H1 (cell line): ENCODE measurements around the gene TAX1BP1. TPM values are rescaled to one million over a fixed set of nuclear protein-coding genes. Genes with fewer than 3 reads are reported as not detected.

Experiments
- CTCF ChIA-PET: fragments of 300-600 bp; sonication (Branson Sonifier 250); formaldehyde crosslinking; loops from one replicate; lab custom pipeline; 2021; ENCODE audit not compliant: partially characterized antibody; lab: Charles Lee
- POLR2A ChIA-PET: fragments of 300-600 bp; sonication (Branson Sonifier 250); formaldehyde crosslinking; loops from one replicate; lab custom pipeline; 2021; ENCODE audit warnings: inconsistent platforms; ENCODE audit not compliant: partially characterized antibody; lab: Charles Lee
- DNase-seq, 2 experiments: peaks; one replicate each; pipeline versions ENCODE4 v3.0.0 to v3.0.0-alpha.2; 2010 to 2022; ENCODE audit warnings: low spot score in 2 of 2, low read depth in 1 of 2, mixed read lengths in 1 of 2
- FAIRE-seq: peaks from 2 replicates; lab custom pipeline; 2011; peaks lifted over from hg19 to GRCh38; lab: Jason Lieb, UNC
- H2AFZ ChIP-seq: 2 replicates; pipeline ENCODE4 v1.8.1; 2012; ENCODE audit warnings: low read length, inconsistent platforms
- H2AK5ac ChIP-seq: 2 replicates; pipeline ENCODE4 v1.6.1; 2013; ENCODE audit warnings: low read depth, low read length
- H2BK120ac ChIP-seq: replicated peaks from 2 replicates; pipeline ENCODE3; 2013; ENCODE audit warnings: low read depth, low read length, inconsistent platforms
- H2BK12ac ChIP-seq: 2 replicates; pipeline ENCODE4 v1.6.1; 2013; ENCODE audit warnings: low read depth, low read length
- H2BK15ac ChIP-seq: 2 replicates; pipeline ENCODE4 v1.6.1; 2013; ENCODE audit warnings: low read length
- H2BK20ac ChIP-seq: 2 replicates; pipeline ENCODE4 v1.6.1; 2013; ENCODE audit warnings: low read length
- H2BK5ac ChIP-seq: 2 replicates; pipeline ENCODE4 v1.6.1; 2013; ENCODE audit warnings: low read depth, low read length
- H3K14ac ChIP-seq: 2 replicates; pipeline ENCODE4 v1.6.1; 2013; ENCODE audit warnings: inconsistent platforms; ENCODE audit not compliant: insufficient read length
- H3K18ac ChIP-seq: 2 replicates; pipeline ENCODE4 v1.6.1; 2013; ENCODE audit warnings: low read length; ENCODE audit errors: extremely low read depth
- H3K23ac ChIP-seq: 2 replicates; pipeline ENCODE4 v1.6.1; 2013; ENCODE audit warnings: inconsistent platforms; ENCODE audit not compliant: insufficient read length
- H3K23me2 ChIP-seq: 2 replicates; pipeline ENCODE4 v1.6.1; 2013; ENCODE audit warnings: low read depth, low read length
- H3K27ac ChIP-seq: 2 replicates; pipeline ENCODE4 v1.6.1; 2011; ENCODE audit warnings: low read depth, low read length, inconsistent platforms
- H3K27me3 ChIP-seq, 4 experiments: replicated peaks in 1 of 4; 1 replicate in 1 of 4; 2 replicates in 3 of 4; pipeline versions ENCODE4 v1.6.1 to v1.8.1; 2011 to 2013; ENCODE audit warnings: low read length in 3 of 4, mild to moderate bottlenecking in 3 of 4, inconsistent platforms in 2 of 4, mixed read lengths in 2 of 4, moderate library complexity in 1 of 4; ENCODE audit not compliant: control insufficient read depth in 3 of 4, insufficient read depth in 3 of 4; ENCODE audit errors: extremely low read depth in 1 of 4
- H3K36me3 ChIP-seq, 4 experiments: 2 replicates each; pipeline versions ENCODE4 v1.6.1 to v1.8.1; 2011 to 2013; ENCODE audit warnings: mild to moderate bottlenecking in 4 of 4, low read length in 3 of 4, moderate library complexity in 2 of 4, control low read depth in 1 of 4, inconsistent platforms in 1 of 4; ENCODE audit not compliant: insufficient read depth in 4 of 4, control insufficient read depth in 2 of 4
- H3K4ac ChIP-seq: replicated peaks from 2 replicates; pipeline ENCODE3; 2013; ENCODE audit warnings: low read length, low read depth, mixed read lengths, inconsistent platforms; ENCODE audit not compliant: insufficient read length
- H3K4me1 ChIP-seq, 4 experiments: replicated peaks in 1 of 4; 1 replicate in 1 of 4; 2 replicates in 3 of 4; pipeline versions ENCODE4 v1.6.1 to v1.8.1; 2011 to 2013; ENCODE audit warnings: low read length in 3 of 4, inconsistent platforms in 2 of 4, mixed read lengths in 1 of 4; ENCODE audit not compliant: insufficient read depth in 4 of 4, control insufficient read depth in 3 of 4
- H3K4me2 ChIP-seq, 2 experiments: 2 replicates each; pipeline versions ENCODE4 v1.6.1 to v1.8.1; 2011 to 2013; ENCODE audit warnings: low read depth in 2 of 2, low read length in 2 of 2, control low read depth in 1 of 2, inconsistent platforms in 1 of 2, mild to moderate bottlenecking in 1 of 2; ENCODE audit not compliant: insufficient read depth in 1 of 2
- H3K4me3 ChIP-seq, 4 experiments: fragments of 200-600, 300-600 bp in 1 of 4; sonication (generic), shearing (Covaris generic), sonication (Bioruptor Twin) in 1 of 4; 2 replicates each; pipeline versions ENCODE4 v1.5.1 to v1.8.1; 2011 to 2016; ENCODE audit warnings: low read length in 4 of 4, low read depth in 3 of 4, control low read depth in 2 of 4, inconsistent platforms in 2 of 4, mild to moderate bottlenecking in 2 of 4, mixed read lengths in 1 of 4, moderate library complexity in 1 of 4; ENCODE audit not compliant: insufficient read depth in 2 of 4; ENCODE audit errors: extremely low read depth in 1 of 4
- H3K56ac ChIP-seq: replicated peaks from 2 replicates; pipeline ENCODE3; 2013; ENCODE audit warnings: low read depth, mild to moderate bottlenecking, mixed read lengths, low read length, inconsistent platforms; ENCODE audit not compliant: insufficient read length
- H3K79me1 ChIP-seq: 2 replicates; pipeline ENCODE4 v1.6.1; 2013; ENCODE audit warnings: low read depth, low read length, control low read depth
- H3K79me2 ChIP-seq, 2 experiments: 2 replicates each; pipeline versions ENCODE4 v1.6.1 to v1.8.1; 2012 to 2013; ENCODE audit warnings: low read length in 2 of 2, mild to moderate bottlenecking in 2 of 2, inconsistent platforms in 1 of 2; ENCODE audit not compliant: insufficient read depth in 2 of 2, control insufficient read depth in 1 of 2
- H3K9ac ChIP-seq, 4 experiments: replicated peaks in 1 of 4; 1 replicate in 1 of 4; 2 replicates in 3 of 4; pipeline versions ENCODE4 v1.6.1 to v1.8.1; 2011 to 2013; ENCODE audit warnings: low read depth in 3 of 4, low read length in 3 of 4, control low read depth in 2 of 4, mild to moderate bottlenecking in 2 of 4, moderate library complexity in 2 of 4, inconsistent platforms in 1 of 4; ENCODE audit errors: extremely low read depth in 1 of 4
- H3K9me3 ChIP-seq, 2 experiments: 2 replicates each; pipeline versions ENCODE4 v1.6.1 to v1.8.1; 2012 to 2013; ENCODE audit warnings: mild to moderate bottlenecking in 2 of 2, moderate library complexity in 2 of 2, control low read depth in 1 of 2, inconsistent platforms in 1 of 2, low read depth in 1 of 2, low read length in 1 of 2, mixed read lengths in 1 of 2; ENCODE audit not compliant: insufficient read depth in 2 of 2
- H4K20me1 ChIP-seq, 2 experiments: replicated peaks in 1 of 2; 2 replicates each; pipeline versions ENCODE3 to v1.8.1; 2011 to 2013; ENCODE audit warnings: inconsistent platforms in 2 of 2, low read length in 2 of 2, mild to moderate bottlenecking in 1 of 2; ENCODE audit not compliant: insufficient read depth in 2 of 2, control insufficient read depth in 1 of 2
- H4K5ac ChIP-seq: 2 replicates; pipeline ENCODE4 v1.6.1; 2013; ENCODE audit warnings: low read length, low read depth, mixed read lengths, inconsistent platforms; ENCODE audit not compliant: insufficient read length
- H4K8ac ChIP-seq: 2 replicates; pipeline ENCODE4 v1.8.0; 2013; ENCODE audit warnings: mild to moderate bottlenecking, moderate library complexity, low read length, inconsistent platforms; ENCODE audit not compliant: insufficient read depth; ENCODE audit errors: extremely low read depth
- H4K91ac ChIP-seq: replicated peaks from 2 replicates; pipeline ENCODE3; 2013; ENCODE audit warnings: low read length, mixed read lengths, inconsistent platforms; ENCODE audit not compliant: insufficient read length
- CHD1 ChIP-seq: IDR thresholded peaks from 2 replicates; pipeline ENCODE4 v1.6.1; 2012; ENCODE audit warnings: low read depth, low read length, improper control_type of control experiment
- CHD2 ChIP-seq: IDR thresholded peaks from 2 replicates; pipeline ENCODE4 v1.6.1; 2012; ENCODE audit warnings: low read length, improper control_type of control experiment
- E2F6 ChIP-seq: IDR thresholded peaks from 2 replicates; pipeline ENCODE4 v1.6.1; 2012; ENCODE audit warnings: inconsistent platforms
- EP300 ChIP-seq, 2 experiments: IDR thresholded peaks; 1 replicate in 1 of 2; 2 replicates in 1 of 2; pipeline ENCODE4 v1.6.1; 2011 to 2012; ENCODE audit warnings: low read depth in 2 of 2, low read length in 2 of 2, mild to moderate bottlenecking in 2 of 2, borderline replicate concordance in 1 of 2, inconsistent platforms in 1 of 2, moderate library complexity in 1 of 2
- JUND ChIP-seq: IDR thresholded peaks from 2 replicates; pipeline ENCODE4 v1.6.1; 2011; ENCODE audit warnings: mild to moderate bottlenecking, improper control_type of control experiment, low read length
- RAD21 ChIP-seq, 2 experiments: IDR thresholded peaks in 1 of 2; conservative IDR thresholded peaks in 1 of 2; 2 replicates each; pipeline ENCODE4 v1.6.1; 2011; ENCODE audit warnings: low read depth in 2 of 2, low read length in 2 of 2, improper control_type of control experiment in 1 of 2, inconsistent platforms in 1 of 2, mild to moderate bottlenecking in 1 of 2, moderate library complexity in 1 of 2
- RBBP5 ChIP-seq: IDR thresholded peaks from 2 replicates; pipeline ENCODE4 v1.7.1; 2012; ENCODE audit warnings: low read depth, mild to moderate bottlenecking, inconsistent platforms, low read length, moderate library complexity, borderline replicate concordance
- SAP30 ChIP-seq: fragments of 300-600 bp; sonication (generic); IDR thresholded peaks from 2 replicates; pipeline ENCODE4 v1.7.1; 2012; ENCODE audit warnings: low read length, moderate library complexity, mild to moderate bottlenecking, inconsistent platforms; ENCODE audit not compliant: insufficient read depth, insufficient replicate concordance
- TCF12 ChIP-seq: IDR thresholded peaks from 2 replicates; pipeline ENCODE4 v1.6.1; 2011; ENCODE audit warnings: low read depth, mild to moderate bottlenecking, low read length
- TEAD4 ChIP-seq: IDR thresholded peaks from 2 replicates; pipeline ENCODE4 v1.6.1; 2012; ENCODE audit warnings: low read depth, low read length, inconsistent platforms, mixed read lengths
- ZNF274 ChIP-seq: IDR thresholded peaks from 2 replicates; pipeline ENCODE4 v1.7.0; 2012; ENCODE audit warnings: low read length, borderline replicate concordance; ENCODE audit errors: extremely low read depth
- WGBS, 2 experiments: shearing (Covaris generic) in 1 of 2; methylation state at CpG; one replicate each; pipeline versions ENCODE4 v1.1.6 to v1.1.7; 2013 to 2015; ENCODE audit warnings: low lambda C conversion rate in 2 of 2, mixed read lengths in 2 of 2, inconsistent platforms in 1 of 2, low coverage in 1 of 2, missing lambda C conversion rate in 1 of 2; ENCODE audit not compliant: insufficient replicate concordance in 2 of 2, insufficient coverage in 1 of 2, insufficient read length in 1 of 2; ENCODE audit errors: extremely low coverage in 1 of 2, missing lambda C conversion rate in 1 of 2; 5-methylcytosine and 5-hydroxymethylcytosine counted together
- polyA plus RNA-seq, 7 experiments: library from polyadenylated mRNA; depleted of rRNA in 3 of 7; stranded (reverse) in 5 of 7; unstranded in 2 of 7; fragments of >200 nt in 5 of 7; fragments of 200-250 nt in 2 of 7; gene quantifications; 1 replicate in 5 of 7; 2 replicates in 1 of 7; 4 replicates in 1 of 7; pipeline versions ENCODE4 v1.2.1 to v1.2.3, GENCODE V29; 2011 to 2013; ENCODE audit warnings: missing spikeins in 2 of 7, mixed read lengths in 2 of 7
- total RNA-seq: library from RNA; stranded (reverse); fragmentation: NEBNext Ultra II Directional; extraction: Animal tissue kit (Norgen Biotek cat#: 25700); gene quantifications from 2 replicates; pipeline ENCODE4 v1.2.1, GENCODE V29; 2021

Gene TAX1BP1
- total and polyA plus RNA-seq, 2 of the 8 experiments (the other 6 are each of a cell fraction or from before 2014, with no cell fraction given): 56.0 to 62.7 TPM

GRCh38 chr7:27737616-27738015 lies 2.3 kb upstream of the TAX1BP1 start:
- no peak overlapping the region for H4K8ac ChIP-seq
- H3K79me1 ChIP-seq: no peaks in the 10 kb centered on the region
- CTCF ChIA-PET: interaction anchor here (1.6 kb wide), 1 partner anchor 37 kb away, joined by 4 read pairs; no protein-coding TSS in a partner anchor
- POLR2A ChIA-PET: no interaction called here
- no peak overlapping the region for H4K5ac ChIP-seq
- H3K23me2 ChIP-seq: no peaks in the 10 kb centered on the region; the same call in 1 of the 2 replicates
- no peak overlapping the region for H3K4me3 ChIP-seq
- H3K9ac ChIP-seq: no peak overlapping the region
- no peaks in the 10 kb centered on the region for H3K36me3 ChIP-seq
- H2BK120ac ChIP-seq: no peak overlapping the region
- H4K91ac ChIP-seq: no peak overlapping the region
- peaks cover 0 to 15% of the 10 kb centered on the region in 2 experiments; a peak in 3 of 4 replicates for H3K79me2 ChIP-seq
- no peak overlapping the region for H3K56ac ChIP-seq
- H3K4me1 ChIP-seq: no peaks in the 10 kb centered on the region; a peak in 1 of 7 replicates
- H3K27ac ChIP-seq: no peak overlapping the region
- H3K27me3 ChIP-seq: no peaks in the 10 kb centered on the region
- H3K4ac ChIP-seq: no peak overlapping the region
- no peak overlapping the region for H3K23ac ChIP-seq
- H2BK20ac ChIP-seq: no peak overlapping the region
- TF ChIP-seq EP300 (IDR thresholded peaks at IDR 0.05; ENCODE audit: borderline replicate concordance in 1 of 2, low read depth in 2 of 2, low read length in 2 of 2) (no peak), CHD1 (no peak), RBBP5 (no peak), E2F6 (no peak), TEAD4 (no peak), JUND (no peak), RAD21 (IDR thresholded peaks at IDR 0.05 in 1 of 2, conservative IDR thresholded peaks at IDR 0.05 in 1 of 2; ENCODE audit: low read depth in 2 of 2, low read length in 2 of 2) (no peak), ZNF274 (no peak), TCF12 (no peak), SAP30 (no peak), CHD2 (no peak)
- no peak overlapping the region for H2BK15ac ChIP-seq
- no peak overlapping the region for H3K14ac ChIP-seq
- H3K9me3 ChIP-seq: no peaks in the 10 kb centered on the region
- H2AFZ ChIP-seq: no peak overlapping the region
- DNase-seq (no peak), FAIRE-seq (no peak)
- 94% methylated on average over 1 of the region's 2 CpGs; no CpG with 5 or more reads in 1 of the 2 experiments for WGBS, 2 experiments
- no peak overlapping the region for H2AK5ac ChIP-seq
- peaks cover 0 to 1% of the 10 kb centered on the region in 2 experiments for H4K20me1 ChIP-seq
- H2BK12ac ChIP-seq: no peak overlapping the region
- H3K4me2 ChIP-seq: no peak overlapping the region
- H2BK5ac ChIP-seq: no peak overlapping the region
- no peak overlapping the region for H3K18ac ChIP-seq
